GM23338 (cell line): Measurements from ENCODE around the gene PPFIBP2. TPM values are rescaled to one million over a fixed set of nuclear protein-coding genes. Genes with fewer than 3 reads are reported as not detected.

Experiments
- ATAC-seq: fragments of 200-7000 bp; cut with Tn5 transposase; 3 replicates; pipeline ENCODE4 v1.9.1; 2020
- DNase-seq: peaks from one replicate; pipeline ENCODE4 v3.0.0-alpha.2; 2015; ENCODE audit warnings: low spot score
- H2AFZ ChIP-seq: fragments of 200-600 bp; sonication (generic); 2 replicates; pipeline ENCODE4 v1.8.0; 2016; ENCODE audit warnings: antibody characterized with exemption, mild to moderate bottlenecking, moderate library complexity
- H3F3A ChIP-seq: fragments of 200-600 bp; sonication (generic); replicated peaks from 2 replicates; pipeline ENCODE4 v1.8.0; 2017; ENCODE audit warnings: antibody characterized with exemption, mixed run types, low read depth
- H3K27ac ChIP-seq: fragments of 200-600 bp; sonication (generic); 2 replicates; pipeline ENCODE4 v1.6.1; 2016; ENCODE audit warnings: low read depth
- H3K27me3 ChIP-seq: fragments of 200-600 bp; sonication (generic); 2 replicates; pipeline ENCODE4 v1.8.0; 2016; ENCODE audit warnings: mild to moderate bottlenecking, mixed run types, moderate library complexity; ENCODE audit not compliant: insufficient read depth
- H3K36me3 ChIP-seq: fragments of 200-600 bp; sonication (generic); 2 replicates; pipeline ENCODE4 v1.8.0; 2016; ENCODE audit warnings: mild to moderate bottlenecking; ENCODE audit not compliant: insufficient read depth
- H3K4me1 ChIP-seq: fragments of 200-600 bp; sonication (generic); 2 replicates; pipeline ENCODE4 v1.8.0; 2016; ENCODE audit warnings: mild to moderate bottlenecking, moderate library complexity; ENCODE audit not compliant: insufficient read depth
- H3K4me2 ChIP-seq: fragments of 200-600 bp; sonication (generic); 2 replicates; pipeline ENCODE4 v1.7.1; 2017; ENCODE audit warnings: mixed run types
- H3K4me3 ChIP-seq: fragments of 200-600 bp; sonication (generic); 2 replicates; pipeline ENCODE4 v1.6.1; 2016; ENCODE audit warnings: mixed run types
- H3K79me2 ChIP-seq: fragments of 200-600 bp; sonication (generic); replicated peaks from 2 replicates; pipeline ENCODE4 v1.8.0; 2017; ENCODE audit warnings: mild to moderate bottlenecking; ENCODE audit not compliant: insufficient read depth
- H3K9me2 ChIP-seq: fragments of 200-600 bp; sonication (generic); 2 replicates; pipeline ENCODE4 v1.8.0; 2017; ENCODE audit not compliant: insufficient read depth
- H4K20me1 ChIP-seq: fragments of 200-600 bp; sonication (generic); replicated peaks from 2 replicates; pipeline ENCODE4 v1.8.0; 2017; ENCODE audit warnings: mild to moderate bottlenecking; ENCODE audit not compliant: insufficient read depth
- H3K27ac Mint-ChIP-seq: 2 replicates; pipeline ENCODE4 v1.8.0; 2020; ENCODE audit warnings: inconsistent platforms, mild to moderate bottlenecking, moderate library complexity, mixed read lengths
- H3K27me3 Mint-ChIP-seq: 3 replicates; pipeline ENCODE4 v1.8.0; 2022; ENCODE audit warnings: low read depth, mild to moderate bottlenecking, moderate library complexity, mixed read lengths, inconsistent platforms; ENCODE audit not compliant: insufficient read depth, poor library complexity
- H3K36me3 Mint-ChIP-seq: 3 replicates; pipeline ENCODE4 v1.8.0; 2021; ENCODE audit warnings: low read depth, mild to moderate bottlenecking, inconsistent platforms, moderate library complexity, mixed read lengths
- H3K4me1 Mint-ChIP-seq: 3 replicates; pipeline ENCODE4 v1.8.0; 2020; ENCODE audit warnings: mild to moderate bottlenecking, inconsistent platforms, mixed read lengths
- H3K4me3 Mint-ChIP-seq: 3 replicates; pipeline ENCODE4 v1.8.0; 2021; ENCODE audit warnings: moderate library complexity, mild to moderate bottlenecking, inconsistent platforms, mixed read lengths
- H3K9me3 Mint-ChIP-seq: 3 replicates; pipeline ENCODE4 v1.8.0; 2020; ENCODE audit warnings: moderate library complexity, mild to moderate bottlenecking, inconsistent platforms, mixed read lengths
- ETS1 ChIP-seq: IDR thresholded peaks from 2 replicates; pipeline ENCODE4 v1.6.1; 2016; ENCODE audit warnings: antibody characterized with exemption
- EZH2 ChIP-seq: fragments of 200-600 bp; sonication (generic); IDR thresholded peaks from one replicate; pipeline ENCODE4 v1.8.0; 2017; ENCODE audit warnings: antibody characterized with exemption, mild to moderate bottlenecking, low read depth; ENCODE audit not compliant: unreplicated experiment
- NANOG ChIP-seq: IDR thresholded peaks from 2 replicates; pipeline ENCODE4 v1.6.1; 2016; ENCODE audit warnings: antibody characterized with exemption, borderline replicate concordance
- REST ChIP-seq: IDR thresholded peaks from one replicate; pipeline ENCODE4 v1.6.1; 2018; ENCODE audit warnings: antibody characterized with exemption; ENCODE audit not compliant: unreplicated experiment
- STAT1 ChIP-seq: IDR thresholded peaks from one replicate; pipeline ENCODE4 v1.6.1; 2016; ENCODE audit warnings: antibody characterized with exemption; ENCODE audit not compliant: unreplicated experiment
- ZNF331 ChIP-seq: fragments of 250-450 bp; sonication (Bioruptor Pico); IDR thresholded peaks from 2 replicates; pipeline ENCODE4 v1.5.0; 2020; ENCODE audit warnings: low read depth, mild to moderate bottlenecking, moderate library complexity
- polyA plus RNA-seq: library from polyadenylated mRNA; unstranded; fragments of >200 nt; fragmentation: Nextera tagmentation; extraction: Ambion mirVana; gene quantifications from 2 replicates; pipeline ENCODE4 v1.2.1, GENCODE V29; 2016
- total RNA-seq: library from RNA; depleted of rRNA; stranded (reverse); fragments of >200 nt; shearing (Covaris generic); gene quantifications from 2 replicates; pipeline ENCODE4 v1.2.3, GENCODE V29; 2014
- TF ChIP-seq, protein P1 (sequence below), 2 experiments: fragments of 200-600 bp in 1 of 2; sonication (generic) in 1 of 2; conservative IDR thresholded peaks; 2 replicates each; pipeline versions ENCODE4 v1.5.1 to v1.6.1; 2016 to 2017; ENCODE audit warnings: antibody characterized with exemption in 2 of 2, low read depth in 2 of 2, mild to moderate bottlenecking in 2 of 2, moderate library complexity in 1 of 2

The PPFIBP2 gene
- total and polyA plus RNA-seq, 2 experiments from 2014 or later = 7.1 to 14.8 TPM

DNA sequence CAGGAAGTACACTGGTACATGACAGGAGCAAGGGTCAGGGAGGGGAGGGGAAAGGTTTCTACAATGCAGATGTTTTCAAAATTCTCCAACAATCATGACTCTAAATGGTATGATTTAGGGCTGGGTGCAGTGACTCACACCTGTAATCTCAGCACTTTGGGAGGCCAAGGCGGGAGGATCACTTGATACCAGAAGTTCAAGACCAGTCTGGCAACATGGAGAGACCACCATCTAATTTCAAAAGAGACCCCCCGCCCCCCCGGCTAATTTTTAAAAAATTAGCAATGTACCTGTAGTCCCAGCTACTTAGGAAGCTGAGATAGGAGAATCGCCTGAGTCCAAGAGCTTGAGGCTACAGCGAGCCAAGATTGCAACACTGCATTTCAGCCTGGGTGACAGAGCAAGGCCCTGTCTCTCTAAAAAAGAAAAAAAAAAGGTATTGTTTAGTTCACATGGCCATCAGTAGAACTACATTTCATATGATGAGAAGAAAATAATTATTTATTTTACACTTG lies 44.4 kb upstream of the PPFIBP2 start (continued):
- TF ChIP-seq, protein P1, sequence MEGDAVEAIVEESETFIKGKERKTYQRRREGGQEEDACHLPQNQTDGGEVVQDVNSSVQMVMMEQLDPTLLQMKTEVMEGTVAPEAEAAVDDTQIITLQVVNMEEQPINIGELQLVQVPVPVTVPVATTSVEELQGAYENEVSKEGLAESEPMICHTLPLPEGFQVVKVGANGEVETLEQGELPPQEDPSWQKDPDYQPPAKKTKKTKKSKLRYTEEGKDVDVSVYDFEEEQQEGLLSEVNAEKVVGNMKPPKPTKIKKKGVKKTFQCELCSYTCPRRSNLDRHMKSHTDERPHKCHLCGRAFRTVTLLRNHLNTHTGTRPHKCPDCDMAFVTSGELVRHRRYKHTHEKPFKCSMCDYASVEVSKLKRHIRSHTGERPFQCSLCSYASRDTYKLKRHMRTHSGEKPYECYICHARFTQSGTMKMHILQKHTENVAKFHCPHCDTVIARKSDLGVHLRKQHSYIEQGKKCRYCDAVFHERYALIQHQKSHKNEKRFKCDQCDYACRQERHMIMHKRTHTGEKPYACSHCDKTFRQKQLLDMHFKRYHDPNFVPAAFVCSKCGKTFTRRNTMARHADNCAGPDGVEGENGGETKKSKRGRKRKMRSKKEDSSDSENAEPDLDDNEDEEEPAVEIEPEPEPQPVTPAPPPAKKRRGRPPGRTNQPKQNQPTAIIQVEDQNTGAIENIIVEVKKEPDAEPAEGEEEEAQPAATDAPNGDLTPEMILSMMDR (conservative IDR thresholded peaks at IDR 0.05; ENCODE audit: low read depth in 2 of 2) = no peak
- TF ChIP-seq ETS1 = no peak

- no peaks in the 10 kb centered on the region for H3K9me3 Mint-ChIP-seq
- 0 out of 3 replicates have a peak, but pooled peaks cover 4% of the 10 kb centered on the region for H3K4me1 Mint-ChIP-seq
- Histone ChIP-seq H3K9me2 (peaks cover 5% of the 10 kb centered on the region), H3K36me3 (no peaks in the 10 kb centered on the region), H3K4me3 (no peak overlapping the region), H3K27me3 (no peaks in the 10 kb centered on the region), H3F3A (no peaks in the 10 kb centered on the region), H3K4me2 (no peak overlapping the region), H3K4me1 (no peaks in the 10 kb centered on the region), H4K20me1 (no peaks in the 10 kb centered on the region), H3K27ac (no peak overlapping the region), H2AFZ (no peak overlapping the region), H3K79me2 (no peaks in the 10 kb centered on the region)
- no peak for ATAC-seq
- H3K4me3 Mint-ChIP-seq = no peak overlapping the region
- no peaks in the 10 kb centered on the region for H3K36me3 Mint-ChIP-seq
- H3K27me3 Mint-ChIP-seq = peaks cover 5% of the 10 kb centered on the region
- H3K27ac Mint-ChIP-seq = no peak overlapping the region
- no peak for DNase-seq
- TF ChIP-seq NANOG = no peak
- TF ChIP-seq STAT1 = no peak
- no peak for TF ChIP-seq REST
- no peak for TF ChIP-seq ZNF331 (CRISPR knock-in tag)
- TF ChIP-seq EZH2 = no peak
- TF ChIP-seq, protein P1 (conservative IDR thresholded peaks at IDR 0.05; ENCODE audit: low read depth in 2 of 2) = no peak
- no peak for TF ChIP-seq ETS1
Measured at GRCh38 chr11:7471071-7471470, 42.7 kb upstream of the PPFIBP2 start.
